CD8-positive, alpha-beta memory T cell (primary cell): ENCODE data around the gene MRPS10. TPM values are rescaled to one million over a fixed set of nuclear protein-coding genes. Genes with fewer than 3 reads are reported as not detected.

Experiments
- CTCF ChIA-PET: fragments of 350-600 bp; sonication (Branson Sonifier 250); formaldehyde crosslinking; loops from one replicate; lab custom pipeline; 2021; ENCODE audit warnings: antibody characterized with exemption; lab: Charles Lee
- POLR2A ChIA-PET: fragments of 350-600 bp; sonication (Branson Sonifier 250); formaldehyde crosslinking; loops from one replicate; lab custom pipeline; 2021; ENCODE audit warnings: antibody characterized with exemption; lab: Charles Lee
- DNase-seq, 5 donors: peaks; one replicate each; pipeline versions ENCODE4 v3.0.0 to v3.0.0-alpha.2; 2020 to 2022; ENCODE audit warnings: mixed read lengths in 1 of 5
- H3K27ac ChIP-seq: one replicate; pipeline ENCODE4 v1.7.0; 2013; ENCODE audit warnings: low read depth, mild to moderate bottlenecking, low read length, moderate library complexity
- H3K27me3 ChIP-seq: 2 replicates; pipeline ENCODE4 v1.7.0; 2013; ENCODE audit warnings: low read length, mild to moderate bottlenecking; ENCODE audit not compliant: insufficient read depth, poor library complexity, severe bottlenecking
- H3K36me3 ChIP-seq: 2 replicates; pipeline ENCODE4 v1.7.0; 2013; ENCODE audit warnings: mild to moderate bottlenecking, low read length, moderate library complexity; ENCODE audit not compliant: insufficient read depth
- H3K4me1 ChIP-seq: 2 replicates; pipeline ENCODE4 v1.7.0; 2013; ENCODE audit warnings: mild to moderate bottlenecking, low read length, moderate library complexity; ENCODE audit not compliant: insufficient read depth
- H3K4me3 ChIP-seq: 2 replicates; pipeline ENCODE4 v1.7.0; 2013; ENCODE audit warnings: mild to moderate bottlenecking, low read length
- H3K9me3 ChIP-seq: 2 replicates; pipeline ENCODE4 v1.7.0; 2013; ENCODE audit warnings: mild to moderate bottlenecking, low read length
- H3K27ac Mint-ChIP-seq, 8 donors: one replicate each; pipeline ENCODE4 v1.8.0; 2020 to 2021; ENCODE audit warnings: mixed read lengths in 8 of 8, mild to moderate bottlenecking in 6 of 8, inconsistent platforms in 3 of 8, moderate library complexity in 3 of 8
- H3K27me3 Mint-ChIP-seq, 2 donors: one replicate each; pipeline ENCODE4 v1.8.0; 2020 to 2021; ENCODE audit warnings: mixed read lengths in 2 of 2, mild to moderate bottlenecking in 1 of 2, moderate library complexity in 1 of 2
- H3K36me3 Mint-ChIP-seq, 3 donors: one replicate each; pipeline ENCODE4 v1.8.0; 2020 to 2021; ENCODE audit warnings: mixed read lengths in 3 of 3, inconsistent platforms in 1 of 3, mild to moderate bottlenecking in 1 of 3
- H3K4me1 Mint-ChIP-seq, 3 donors: one replicate each; pipeline ENCODE4 v1.8.0; 2020 to 2021; ENCODE audit warnings: mixed read lengths in 3 of 3, inconsistent platforms in 1 of 3, mild to moderate bottlenecking in 1 of 3
- H3K4me3 Mint-ChIP-seq, 7 donors: one replicate each; pipeline ENCODE4 v1.8.0; 2020 to 2021; ENCODE audit warnings: mixed read lengths in 7 of 7, mild to moderate bottlenecking in 6 of 7, moderate library complexity in 4 of 7, inconsistent platforms in 2 of 7
- H3K9me3 Mint-ChIP-seq, 5 donors: one replicate each; pipeline ENCODE4 v1.8.0; 2020 to 2022; ENCODE audit warnings: mixed read lengths in 5 of 5, mild to moderate bottlenecking in 3 of 5, moderate library complexity in 2 of 5, inconsistent platforms in 1 of 5
- polyA plus RNA-seq: library from polyadenylated mRNA; unstranded; fragments of 300-500 nt; fragmentation: Illumina TruSeq; gene quantifications from one replicate; pipeline ENCODE4 v1.2.3, GENCODE V29; 2021
- total RNA-seq, 2 experiments: library from RNA; stranded (reverse); gene quantifications; one replicate each; pipeline ENCODE4 v1.2.3, GENCODE V29; 2021

Gene MRPS10
- total and polyA plus RNA-seq, 3 experiments from 2014 or later: 50.6 to 51.8 (median 51.3) TPM

DNA sequence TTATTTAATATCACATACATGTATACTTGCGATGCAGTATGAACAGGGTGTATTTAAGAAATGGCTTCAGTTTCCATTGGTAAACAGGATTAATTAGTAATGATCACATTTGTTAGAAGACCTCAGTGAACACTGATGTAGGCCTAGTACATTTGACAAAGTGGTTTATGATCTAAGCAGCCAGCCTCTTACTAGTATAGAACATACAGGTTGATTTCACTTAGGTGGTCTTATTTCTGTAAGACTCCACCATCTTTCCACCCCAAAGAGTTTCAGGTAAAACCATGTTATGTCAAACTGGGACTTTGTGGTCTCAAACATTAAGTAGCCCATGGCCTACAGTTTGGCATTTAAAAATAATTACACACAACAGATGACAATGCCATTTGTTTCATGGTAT, 20.2 kb upstream of the MRPS10 start:
- POLR2A ChIA-PET: no interaction called here
- Histone ChIP-seq H3K27ac (no peak overlapping the region), H3K9me3 (no peaks in the 10 kb centered on the region), H3K4me1 (no peaks in the 10 kb centered on the region), H3K27me3 (no peaks in the 10 kb centered on the region), H3K4me3 (no peak overlapping the region), H3K36me3 (peaks cover 31% of the 10 kb centered on the region)
- peaks cover 8 to 85% (median 20%) of the 10 kb centered on the region in 3 donors for H3K36me3 Mint-ChIP-seq
- peaks cover 6 to 39% (median 17%) of the 10 kb centered on the region in 3 donors for H3K4me1 Mint-ChIP-seq
- no peak for DNase-seq
- H3K27me3 Mint-ChIP-seq: peaks cover 0 to 3% of the 10 kb centered on the region in 2 donors
- CTCF ChIA-PET: interaction anchor here (0.6 kb wide), 1 partner anchor 310 kb away, joined by 3 read pairs; no protein-coding TSS in a partner anchor
- H3K4me3 Mint-ChIP-seq: no peak overlapping the region
- no peaks in the 10 kb centered on the region for H3K9me3 Mint-ChIP-seq
- peak overlapping the region in 6 of 8 donors; percentile 2 to 53 (median 20) for H3K27ac Mint-ChIP-seq

DNA sequence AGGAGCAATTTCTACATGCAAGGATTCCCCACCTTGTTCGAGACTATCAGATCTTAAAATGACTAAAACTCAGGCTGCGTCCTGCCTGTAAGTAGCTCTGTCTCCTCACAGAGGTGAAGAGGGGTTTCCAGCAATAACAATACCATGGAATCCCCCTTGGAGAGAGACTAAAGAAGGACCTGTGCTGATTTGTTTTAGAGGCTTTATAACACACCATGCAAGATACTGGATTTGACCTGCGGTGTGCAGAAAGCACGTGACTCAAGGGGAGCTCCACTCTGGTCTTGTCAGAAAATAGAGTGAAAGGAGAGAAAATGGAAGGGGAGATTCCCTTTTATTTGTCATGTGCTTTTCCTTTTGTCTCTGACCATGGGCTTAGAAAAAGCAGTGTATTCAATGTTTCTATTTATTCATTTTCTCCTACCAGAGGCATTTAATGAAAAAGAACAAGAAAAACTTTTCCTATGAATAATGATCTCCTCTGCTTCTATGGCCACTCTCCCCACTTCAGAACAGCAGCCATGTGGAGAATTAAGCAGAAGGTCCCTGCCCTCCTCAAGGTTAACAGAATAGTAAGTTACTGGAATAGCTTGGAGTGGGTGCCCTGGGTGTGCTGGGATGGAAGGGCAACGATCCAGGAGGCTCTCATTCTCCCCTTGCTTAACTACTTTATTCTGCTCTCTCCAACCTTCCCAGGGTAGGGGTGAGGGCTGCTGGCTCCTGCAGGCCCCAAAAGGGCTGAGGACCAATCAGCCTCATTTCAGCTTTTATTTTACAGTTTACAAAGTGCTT, 19.2 kb upstream of the MRPS10 start:
- CTCF ChIA-PET: interaction anchor here (0.6 kb wide), 1 partner anchor 311 kb away, joined by 3 read pairs; no protein-coding TSS in a partner anchor
- H3K9me3 Mint-ChIP-seq: no peaks in the 10 kb centered on the region
- H3K4me1 ChIP-seq: no peaks in the 10 kb centered on the region
- H3K4me1 Mint-ChIP-seq: peaks cover 6 to 39% (median 17%) of the 10 kb centered on the region in 3 donors
- no peaks in the 10 kb centered on the region for H3K27me3 ChIP-seq
- no peak for DNase-seq
- peaks cover 21% of the 10 kb centered on the region for H3K36me3 ChIP-seq
- H3K27ac Mint-ChIP-seq: peak overlapping the region; percentile 18 to 89 (median 54)
- peak overlapping the region in 1 of 7 donors; percentile 50 for H3K4me3 Mint-ChIP-seq
- peaks cover 5 to 85% (median 25%) of the 10 kb centered on the region in 3 donors for H3K36me3 Mint-ChIP-seq
- no peak overlapping the region for H3K4me3 ChIP-seq
- H3K9me3 ChIP-seq: no peaks in the 10 kb centered on the region
- no peak overlapping the region for H3K27ac ChIP-seq
- POLR2A ChIA-PET: no interaction called here
- H3K27me3 Mint-ChIP-seq: peaks cover 0 to 3% of the 10 kb centered on the region in 2 donors

DNA sequence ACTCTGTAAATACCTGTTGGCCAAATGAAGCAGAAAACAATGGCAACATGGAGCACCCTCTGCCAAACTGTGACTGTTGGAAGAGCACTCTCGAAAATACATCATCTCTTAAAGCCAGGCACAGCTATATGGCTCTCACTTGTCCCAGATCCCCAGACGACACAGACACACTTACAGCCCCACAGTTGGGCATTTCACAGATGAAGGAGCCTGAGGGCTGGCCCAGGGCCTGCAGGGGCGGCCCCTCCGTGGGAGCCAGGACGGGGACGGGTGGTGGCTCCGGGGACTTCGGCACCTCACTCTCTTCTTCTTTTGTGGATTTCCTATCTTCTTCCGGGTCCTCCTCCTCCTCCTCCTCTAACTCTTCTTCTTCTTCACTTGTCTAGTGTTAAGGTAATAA, 18.4 kb upstream of the MRPS10 start:
- no peaks in the 10 kb centered on the region for H3K9me3 Mint-ChIP-seq
- Histone ChIP-seq H3K9me3 (no peaks in the 10 kb centered on the region), H3K4me1 (no peaks in the 10 kb centered on the region), H3K36me3 (peaks cover 19% of the 10 kb centered on the region), H3K27me3 (no peaks in the 10 kb centered on the region), H3K27ac (no peak overlapping the region), H3K4me3 (no peak overlapping the region)
- peak overlapping the region in 4 of 8 donors; percentile 19 to 89 (median 53) for H3K27ac Mint-ChIP-seq
- H3K36me3 Mint-ChIP-seq: peaks cover 5 to 85% (median 25%) of the 10 kb centered on the region in 3 donors
- H3K4me3 Mint-ChIP-seq: peak overlapping the region in 1 of 7 donors; percentile 45
- DNase-seq: no peak
- H3K4me1 Mint-ChIP-seq: peaks cover 6 to 39% (median 17%) of the 10 kb centered on the region in 3 donors
- CTCF ChIA-PET: no interaction called here
- POLR2A ChIA-PET: no interaction called here
- H3K27me3 Mint-ChIP-seq: peaks cover 0 to 3% of the 10 kb centered on the region in 2 donors

- DNase-seq: no peak
- ChIA-PET CTCF (interaction anchor here (1.2 to 2.7 kb wide), 2 partner anchors 11 to 316 kb away, joined by 3 to 10 read pairs; no protein-coding TSS in a partner anchor), POLR2A (no interaction called here)
- Histone ChIP-seq H3K4me3 (no peak overlapping the region), H3K9me3 (no peaks in the 10 kb centered on the region), H3K4me1 (no peaks in the 10 kb centered on the region), H3K27me3 (no peaks in the 10 kb centered on the region), H3K27ac (no peak overlapping the region), H3K36me3 (peaks cover 27% of the 10 kb centered on the region)
- peak overlapping the region in 1 of 7 donors; percentile 28 for H3K4me3 Mint-ChIP-seq
- H3K36me3 Mint-ChIP-seq: peaks cover 0 to 82% (median 20%) of the 10 kb centered on the region in 3 donors
- H3K27me3 Mint-ChIP-seq: peaks cover 0 to 2% of the 10 kb centered on the region in 2 donors
- peak overlapping the region in 2 of 8 donors; percentile 21 to 40 for H3K27ac Mint-ChIP-seq
- peaks cover 0 to 13% (median 6%) of the 10 kb centered on the region in 3 donors for H3K4me1 Mint-ChIP-seq
- H3K9me3 Mint-ChIP-seq: no peaks in the 10 kb centered on the region
Observed at GRCh38 chr6:42232035-42232434, 14.4 kb upstream of the MRPS10 start.

DNA sequence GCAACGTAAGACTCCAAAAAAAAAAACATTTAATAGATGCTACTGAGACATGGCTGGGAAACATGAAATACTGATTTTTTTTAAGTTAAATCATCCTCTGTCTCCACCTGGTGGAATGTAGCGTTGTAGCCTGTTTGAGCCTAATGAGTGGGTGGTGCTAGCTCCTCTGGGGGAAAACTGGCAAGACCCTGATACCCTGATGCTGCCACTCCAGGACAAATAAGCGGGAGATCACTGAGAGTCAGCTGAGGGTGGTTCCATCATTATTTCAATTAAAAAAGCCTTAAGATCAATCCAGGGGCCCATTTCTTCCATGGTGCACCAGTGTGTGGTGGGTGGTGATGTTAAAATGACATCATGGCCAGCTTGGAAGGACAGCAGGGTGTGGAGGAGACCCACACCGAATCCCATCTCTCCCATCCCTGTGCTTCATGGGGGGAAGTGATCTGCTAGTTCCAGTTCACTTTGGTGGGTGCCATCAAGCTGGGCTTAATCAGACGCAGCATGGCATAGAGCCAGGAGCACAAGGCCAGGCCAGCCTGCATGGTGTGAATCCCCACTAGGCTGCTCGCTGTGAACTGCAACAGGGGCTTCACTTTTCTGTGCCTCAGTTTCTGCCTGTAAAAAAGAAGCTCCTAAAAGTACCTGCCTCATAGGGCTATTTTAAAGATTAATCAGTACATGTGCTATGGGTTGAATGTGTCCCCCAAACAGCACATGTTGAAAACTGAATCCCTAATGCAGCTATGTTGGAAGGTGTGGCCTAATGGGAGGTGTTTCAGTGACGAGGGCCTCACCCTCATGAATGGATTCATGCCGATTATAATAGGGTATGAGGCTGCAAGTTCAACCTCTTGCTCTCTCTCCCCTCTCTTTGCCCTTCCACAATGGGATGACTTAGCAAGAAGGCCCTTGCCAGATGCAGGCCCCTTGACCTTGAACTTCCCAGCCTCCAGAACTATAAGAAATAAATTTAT, 13.0 kb upstream of the MRPS10 start:
- Mint-ChIP-seq H3K4me1 (no peaks in the 10 kb centered on the region), H3K27me3 (peaks cover 0 to 2% of the 10 kb centered on the region in 2 donors), H3K9me3 (no peaks in the 10 kb centered on the region), H3K4me3 (peak overlapping the region in 1 of 7 donors; percentile 29), H3K36me3 (peaks cover 0 to 75% (median 20%) of the 10 kb centered on the region in 3 donors), H3K27ac (no peak overlapping the region)
- Histone ChIP-seq H3K27me3 (no peaks in the 10 kb centered on the region), H3K36me3 (peaks cover 20% of the 10 kb centered on the region), H3K4me1 (no peaks in the 10 kb centered on the region), H3K9me3 (no peaks in the 10 kb centered on the region), H3K27ac (no peak overlapping the region), H3K4me3 (no peak overlapping the region)
- ChIA-PET CTCF (interaction anchor here (2.7 kb wide), 1 partner anchor 317 kb away, joined by 10 read pairs; no protein-coding TSS in a partner anchor), POLR2A (no interaction called here)
- DNase-seq: no peak

- CTCF ChIA-PET: no interaction called here
Observed at GRCh38 chr6:42229506-42230119, 12.0 kb upstream of the MRPS10 start.

DNA sequence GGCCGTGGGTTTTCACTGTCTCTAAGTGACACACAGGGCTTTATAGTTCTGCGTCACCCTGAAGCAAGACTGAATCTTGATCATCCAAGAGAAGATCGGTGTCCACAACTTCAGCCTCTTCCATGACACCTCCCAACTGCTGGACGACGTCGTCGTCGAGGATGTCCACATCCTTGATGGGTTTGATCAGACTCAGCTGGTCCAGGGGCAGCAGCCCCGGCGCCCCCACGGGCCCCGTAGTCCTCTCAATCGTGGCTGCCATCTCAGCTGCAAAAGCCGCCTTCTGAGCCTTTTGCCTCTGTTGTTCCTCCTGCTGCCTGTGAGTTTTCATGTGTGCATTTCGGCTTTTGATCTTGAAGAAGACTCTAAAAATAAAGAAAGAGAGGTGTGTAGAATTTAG, 10.6 kb upstream of the MRPS10 start:
- ChIA-PET CTCF (no interaction called here), POLR2A (no interaction called here)
- Histone ChIP-seq H3K9me3 (no peaks in the 10 kb centered on the region), H3K4me1 (no peaks in the 10 kb centered on the region), H3K36me3 (peaks cover 19% of the 10 kb centered on the region), H3K4me3 (no peak overlapping the region), H3K27me3 (no peaks in the 10 kb centered on the region), H3K27ac (no peak overlapping the region)
- no peak overlapping the region for H3K4me3 Mint-ChIP-seq
- H3K27ac Mint-ChIP-seq: peak overlapping the region in 1 of 8 donors; percentile 88
- H3K36me3 Mint-ChIP-seq: peaks cover 0 to 60% (median 17%) of the 10 kb centered on the region in 3 donors
- no peaks in the 10 kb centered on the region for H3K9me3 Mint-ChIP-seq
- H3K4me1 Mint-ChIP-seq: peaks cover 0 to 5% (median 0%) of the 10 kb centered on the region in 3 donors
- no peak for DNase-seq
- peaks cover 0 to 2% of the 10 kb centered on the region in 2 donors for H3K27me3 Mint-ChIP-seq

More at GRCh38 chr6:42229506-42230119, 12.0 kb upstream of the MRPS10 start:
- no peak for DNase-seq
- H3K36me3 Mint-ChIP-seq: peaks cover 0 to 66% (median 20%) of the 10 kb centered on the region in 3 donors
- H3K9me3 Mint-ChIP-seq: no peaks in the 10 kb centered on the region
- no peak overlapping the region for H3K4me3 Mint-ChIP-seq
- Histone ChIP-seq H3K9me3 (no peaks in the 10 kb centered on the region), H3K4me1 (no peaks in the 10 kb centered on the region), H3K36me3 (peaks cover 19% of the 10 kb centered on the region), H3K27ac (no peak overlapping the region), H3K4me3 (no peak overlapping the region), H3K27me3 (no peaks in the 10 kb centered on the region)
- POLR2A ChIA-PET: no interaction called here
- peaks cover 0 to 1% (median 0%) of the 10 kb centered on the region in 3 donors for H3K4me1 Mint-ChIP-seq
- peak overlapping the region in 3 of 8 donors; percentile 38 to 82 (median 53) for H3K27ac Mint-ChIP-seq
- peaks cover 0 to 2% of the 10 kb centered on the region in 2 donors for H3K27me3 Mint-ChIP-seq
